Neural progenitor cell (in vitro differentiated cells): ENCODE measurements around the gene KIAA0040. TPM values are rescaled to one million over a fixed set of nuclear protein-coding genes. Genes with fewer than 3 reads are reported as not detected.

Experiments used
- DNase-seq: peaks from one replicate; pipeline ENCODE4 v3.0.0-alpha.2; 2016; ENCODE audit warnings: low spot score
- H2AFZ ChIP-seq: fragments of 200-600 bp; sonication (generic); replicated peaks from 2 replicates; pipeline ENCODE4 v1.6.1; 2016; ENCODE audit warnings: antibody characterized with exemption
- H3F3A ChIP-seq: fragments of 200-600 bp; sonication (generic); 2 replicates; pipeline ENCODE4 v1.6.1; 2016; ENCODE audit warnings: antibody characterized with exemption, low read depth
- H3K27ac ChIP-seq: fragments of 200-600 bp; sonication (generic); 2 replicates; pipeline ENCODE4 v1.5.1; 2016; ENCODE audit warnings: mild to moderate bottlenecking
- H3K27me3 ChIP-seq: fragments of 200-600 bp; sonication (generic); 2 replicates; pipeline ENCODE4 v1.6.1; 2016; ENCODE audit warnings: mild to moderate bottlenecking, moderate library complexity
- H3K36me3 ChIP-seq: fragments of 200-600 bp; sonication (generic); 2 replicates; pipeline ENCODE4 v1.5.1; 2016
- H3K4me1 ChIP-seq: fragments of 200-600 bp; sonication (generic); 2 replicates; pipeline ENCODE4 v1.6.1; 2016; ENCODE audit warnings: mixed run types
- H3K4me2 ChIP-seq: fragments of 200-600 bp; sonication (generic); 2 replicates; pipeline ENCODE4 v1.6.1; 2016
- H3K4me3 ChIP-seq: fragments of 200-600 bp; sonication (generic); 2 replicates; pipeline ENCODE4 v1.5.1; 2016
- H3K79me2 ChIP-seq: fragments of 200-600 bp; sonication (generic); 2 replicates; pipeline ENCODE4 v1.6.1; 2016; ENCODE audit warnings: low read depth
- H3K9ac ChIP-seq: fragments of 200-600 bp; sonication (generic); 2 replicates; pipeline ENCODE4 v1.6.1; 2016
- H3K9me3 ChIP-seq: fragments of 200-600 bp; sonication (generic); 2 replicates; pipeline ENCODE4 v1.5.1; 2016; ENCODE audit warnings: low read depth
- H4K20me1 ChIP-seq: fragments of 200-600 bp; sonication (generic); 2 replicates; pipeline ENCODE4 v1.6.1; 2016; ENCODE audit warnings: low read depth
- H3K27ac Mint-ChIP-seq: 3 replicates; pipeline ENCODE4 v1.8.0; 2021; ENCODE audit warnings: mixed read lengths
- H3K27me3 Mint-ChIP-seq: 2 replicates; pipeline ENCODE4 v1.8.0; 2022; ENCODE audit warnings: low read depth, mild to moderate bottlenecking, inconsistent platforms, moderate library complexity, mixed read lengths; ENCODE audit not compliant: insufficient read depth
- H3K36me3 Mint-ChIP-seq: 3 replicates; pipeline ENCODE4 v1.8.0; 2021; ENCODE audit warnings: mixed read lengths
- H3K4me1 Mint-ChIP-seq: 3 replicates; pipeline ENCODE4 v1.8.0; 2021; ENCODE audit warnings: mixed read lengths
- H3K4me3 Mint-ChIP-seq: 3 replicates; pipeline ENCODE4 v1.8.0; 2021; ENCODE audit warnings: mild to moderate bottlenecking, moderate library complexity, mixed read lengths
- H3K9me3 Mint-ChIP-seq: 3 replicates; pipeline ENCODE4 v1.8.0; 2020; ENCODE audit warnings: mixed read lengths
- EZH2 ChIP-seq: fragments of 200-600 bp; sonication (generic); IDR thresholded peaks from 2 replicates; pipeline ENCODE4 v1.6.1; 2017; ENCODE audit warnings: antibody characterized with exemption, mild to moderate bottlenecking, moderate library complexity
- EZH2phosphoT487 ChIP-seq: fragments of 200-600 bp; sonication (generic); IDR thresholded peaks from 2 replicates; pipeline ENCODE4 v1.6.1; 2017; ENCODE audit warnings: antibody characterized with exemption
- total RNA-seq: library from RNA; depleted of rRNA; stranded (reverse); fragments of >200 nt; gene quantifications from 2 replicates; pipeline ENCODE4 v1.2.3, GENCODE V29; 2015; ENCODE audit warnings: low replicate concordance
- TF ChIP-seq, protein P1 (sequence below): fragments of 200-600 bp; sonication (generic); IDR thresholded peaks from 2 replicates; pipeline ENCODE4 v1.5.1; 2017; ENCODE audit warnings: antibody characterized with exemption, mild to moderate bottlenecking

The KIAA0040 gene
- total RNA-seq, 1 donor from 2014 or later: not detected

DNA sequence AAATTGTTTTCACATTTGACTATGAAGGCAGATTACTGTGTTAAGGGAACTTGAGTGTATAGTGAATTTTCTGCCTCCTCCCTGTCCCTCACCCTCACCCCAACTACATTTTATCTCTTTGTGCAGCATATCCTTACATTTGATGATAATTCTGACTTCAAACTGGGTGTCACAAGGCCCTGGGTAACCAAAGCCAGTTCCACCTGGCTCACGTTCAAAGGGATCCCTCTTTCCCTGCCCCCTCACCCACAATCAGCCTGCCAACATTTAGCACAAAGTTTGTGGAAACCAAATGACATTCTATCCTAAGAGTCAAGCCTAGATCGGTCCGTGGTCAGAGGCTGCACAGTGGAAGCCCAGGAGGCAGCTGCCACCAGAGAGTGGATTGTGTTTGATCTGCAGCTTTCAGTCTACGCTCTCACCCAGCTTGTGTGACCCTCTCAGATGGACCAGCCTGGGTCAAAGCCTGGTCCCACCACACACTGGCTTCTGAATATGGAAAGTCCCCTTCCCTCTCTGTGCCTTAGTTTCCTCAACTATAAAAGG is 10.3 kb downstream of the KIAA0040 start:
- Mint-ChIP-seq H3K4me1 (no peaks in the 10 kb centered on the region), H3K36me3 (no peaks in the 10 kb centered on the region), H3K27ac (no peak overlapping the region), H3K27me3 (peaks cover 4% of the 10 kb centered on the region), H3K9me3 (no peaks in the 10 kb centered on the region), H3K4me3 (no peak overlapping the region)
- H2AFZ ChIP-seq: no peak overlapping the region
- no peaks in the 10 kb centered on the region for H3K9me3 ChIP-seq
- H3K79me2 ChIP-seq: no peaks in the 10 kb centered on the region
- no peak for TF ChIP-seq EZH2phosphoT487
- no peak for TF ChIP-seq EZH2
- TF ChIP-seq, protein P1, sequence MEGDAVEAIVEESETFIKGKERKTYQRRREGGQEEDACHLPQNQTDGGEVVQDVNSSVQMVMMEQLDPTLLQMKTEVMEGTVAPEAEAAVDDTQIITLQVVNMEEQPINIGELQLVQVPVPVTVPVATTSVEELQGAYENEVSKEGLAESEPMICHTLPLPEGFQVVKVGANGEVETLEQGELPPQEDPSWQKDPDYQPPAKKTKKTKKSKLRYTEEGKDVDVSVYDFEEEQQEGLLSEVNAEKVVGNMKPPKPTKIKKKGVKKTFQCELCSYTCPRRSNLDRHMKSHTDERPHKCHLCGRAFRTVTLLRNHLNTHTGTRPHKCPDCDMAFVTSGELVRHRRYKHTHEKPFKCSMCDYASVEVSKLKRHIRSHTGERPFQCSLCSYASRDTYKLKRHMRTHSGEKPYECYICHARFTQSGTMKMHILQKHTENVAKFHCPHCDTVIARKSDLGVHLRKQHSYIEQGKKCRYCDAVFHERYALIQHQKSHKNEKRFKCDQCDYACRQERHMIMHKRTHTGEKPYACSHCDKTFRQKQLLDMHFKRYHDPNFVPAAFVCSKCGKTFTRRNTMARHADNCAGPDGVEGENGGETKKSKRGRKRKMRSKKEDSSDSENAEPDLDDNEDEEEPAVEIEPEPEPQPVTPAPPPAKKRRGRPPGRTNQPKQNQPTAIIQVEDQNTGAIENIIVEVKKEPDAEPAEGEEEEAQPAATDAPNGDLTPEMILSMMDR: no peak
- no peak for DNase-seq
- no peaks in the 10 kb centered on the region for H3K4me1 ChIP-seq
- no peak overlapping the region for H3K9ac ChIP-seq
- no peak overlapping the region for H3K4me2 ChIP-seq
- no peaks in the 10 kb centered on the region for H3K27me3 ChIP-seq
- H3K4me3 ChIP-seq: no peak overlapping the region
- no peaks in the 10 kb centered on the region for H4K20me1 ChIP-seq
- H3F3A ChIP-seq: no peaks in the 10 kb centered on the region
- H3K36me3 ChIP-seq: no peaks in the 10 kb centered on the region
- no peak overlapping the region for H3K27ac ChIP-seq

DNA sequence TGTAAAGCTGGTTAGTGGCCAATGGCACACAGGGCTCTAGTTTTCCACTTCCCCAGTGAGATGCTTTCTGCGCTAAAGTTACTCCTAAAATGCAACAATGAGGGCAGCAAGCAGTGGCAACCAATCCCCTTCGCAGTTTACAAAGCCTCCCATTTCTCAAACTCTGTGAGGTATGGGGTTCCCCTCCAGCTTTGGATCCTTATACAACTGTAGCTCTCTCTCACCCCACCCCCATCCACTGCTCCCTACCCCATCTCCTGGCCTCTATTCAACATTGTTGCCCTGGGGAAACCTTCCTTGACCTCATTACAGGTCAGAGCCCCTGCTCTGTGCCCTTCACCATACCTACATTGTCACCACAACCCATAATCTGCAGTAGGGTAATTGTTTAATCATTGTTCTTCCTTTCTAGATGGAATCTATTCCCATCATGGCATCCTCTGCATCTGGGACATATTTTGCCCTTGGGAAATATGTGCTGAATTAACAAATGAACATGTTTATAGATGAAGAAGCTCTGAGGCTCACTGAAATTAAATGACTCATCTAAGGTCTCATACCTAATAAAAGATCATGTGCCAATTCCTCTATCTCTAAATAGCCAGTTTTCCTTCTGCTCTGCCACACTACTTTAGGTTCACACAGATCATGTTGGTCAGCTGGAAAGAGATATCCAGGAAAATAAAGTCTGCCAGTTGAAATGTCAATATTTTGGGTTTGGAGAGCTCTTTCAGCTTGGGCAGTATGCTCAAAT is 12.6 kb downstream of the KIAA0040 start:
- Mint-ChIP-seq H3K4me3 (no peak overlapping the region), H3K9me3 (no peaks in the 10 kb centered on the region), H3K27ac (no peak overlapping the region), H3K36me3 (no peaks in the 10 kb centered on the region), H3K27me3 (peaks cover 2% of the 10 kb centered on the region), H3K4me1 (no peaks in the 10 kb centered on the region)
- DNase-seq: no peak
- no peak overlapping the region for H3K9ac ChIP-seq
- no peaks in the 10 kb centered on the region for H3K4me1 ChIP-seq
- no peaks in the 10 kb centered on the region for H3K36me3 ChIP-seq
- H3K27ac ChIP-seq: no peak overlapping the region
- TF ChIP-seq EZH2phosphoT487 (no peak), EZH2 (no peak)
- TF ChIP-seq, protein P1: no peak
- no peak overlapping the region for H3K4me3 ChIP-seq
- no peaks in the 10 kb centered on the region for H3K79me2 ChIP-seq
- H3F3A ChIP-seq: no peaks in the 10 kb centered on the region
- H2AFZ ChIP-seq: no peak overlapping the region
- no peaks in the 10 kb centered on the region for H3K27me3 ChIP-seq
- H3K9me3 ChIP-seq: no peaks in the 10 kb centered on the region
- H3K4me2 ChIP-seq: no peak overlapping the region
- no peaks in the 10 kb centered on the region for H4K20me1 ChIP-seq

DNA sequence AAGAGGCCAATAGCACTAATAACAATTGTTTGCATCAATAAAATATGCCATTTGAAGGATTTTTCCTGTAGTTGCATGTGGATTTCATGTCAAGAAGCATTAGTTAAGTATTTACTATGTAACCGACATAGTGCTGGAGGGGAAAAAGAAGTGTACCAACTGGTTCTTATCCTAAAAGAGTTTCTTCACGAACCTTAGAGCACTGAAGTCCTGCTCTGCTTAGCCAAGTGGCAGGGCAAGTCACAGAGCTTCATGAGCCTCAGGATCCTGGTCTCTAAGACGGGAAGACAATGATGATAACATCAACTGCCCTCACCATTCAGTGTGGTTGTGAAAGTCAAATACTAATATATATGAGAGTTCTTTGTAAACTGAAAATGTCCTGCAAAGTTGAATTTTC is 14.1 kb downstream of the KIAA0040 start:
- H3K4me3 ChIP-seq: no peak overlapping the region
- H3K4me3 Mint-ChIP-seq: no peak overlapping the region
- no peaks in the 10 kb centered on the region for H3K4me1 Mint-ChIP-seq
- no peak overlapping the region for H3K27ac ChIP-seq
- no peaks in the 10 kb centered on the region for H3K36me3 ChIP-seq
- H4K20me1 ChIP-seq: no peaks in the 10 kb centered on the region
- H2AFZ ChIP-seq: no peak overlapping the region
- H3K4me2 ChIP-seq: no peak overlapping the region
- DNase-seq: no peak
- H3K4me1 ChIP-seq: no peaks in the 10 kb centered on the region
- H3K9ac ChIP-seq: no peak overlapping the region
- H3K27me3 ChIP-seq: no peaks in the 10 kb centered on the region
- no peaks in the 10 kb centered on the region for H3K36me3 Mint-ChIP-seq
- H3F3A ChIP-seq: no peaks in the 10 kb centered on the region
- H3K27me3 Mint-ChIP-seq: no peaks in the 10 kb centered on the region
- H3K79me2 ChIP-seq: no peaks in the 10 kb centered on the region
- H3K9me3 Mint-ChIP-seq: no peaks in the 10 kb centered on the region
- no peaks in the 10 kb centered on the region for H3K9me3 ChIP-seq
- TF ChIP-seq EZH2 (no peak), EZH2phosphoT487 (no peak)
- TF ChIP-seq, protein P1: no peak
- no peak overlapping the region for H3K27ac Mint-ChIP-seq
